Measurements from ENCODE around the gene ZNF169.
"Not testable (repeated sequence)": the region's sequence is repeated elsewhere in the genome, so short reads cannot be mapped to it uniquely, and the experiment has no call there.

ZNF169 gene

DNA sequence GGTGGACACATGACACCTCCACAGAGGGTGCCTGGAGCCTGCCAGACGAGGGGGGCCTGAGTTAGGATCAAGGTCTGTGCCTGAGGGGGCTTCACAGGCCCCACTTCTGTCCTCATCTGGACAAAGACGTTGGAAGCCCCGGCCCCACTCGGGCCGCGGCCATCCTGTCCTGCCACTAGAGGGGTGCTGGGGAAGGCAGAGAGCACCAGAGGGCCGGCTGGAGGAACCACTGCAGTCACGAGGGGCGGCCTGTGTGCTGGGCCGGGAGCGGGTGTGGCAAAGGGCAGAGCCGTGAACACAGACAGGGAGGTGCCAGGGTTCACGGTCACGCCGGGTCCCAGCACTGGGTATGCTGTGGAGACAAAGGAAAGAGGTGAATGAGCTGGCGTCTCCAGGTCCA, 66.5 kb downstream of the ZNF169 start:
- not testable (repeated sequence) for H3K4me1 ChIP-seq (ENCODE audit: insufficient read depth, low read length, poor library complexity, severe bottlenecking); H3K4me3 ChIP-seq (ENCODE audit: low read length, poor library complexity, severe bottlenecking); H3K9me2 ChIP-seq (replicated peaks; ENCODE audit: low read depth, low read length); H2AFZ ChIP-seq (ENCODE audit: low read length); H3K27me3 ChIP-seq (ENCODE audit: insufficient read depth, low read length, poor library complexity, severe bottlenecking); H4K20me1 ChIP-seq (ENCODE audit: insufficient read depth, low read length, poor library complexity, severe bottlenecking); H3K4me2 ChIP-seq (ENCODE audit: low read depth, low read length, poor library complexity, severe bottlenecking); H3K79me2 ChIP-seq (ENCODE audit: insufficient read depth, low read length); H3K9ac ChIP-seq (ENCODE audit: low read depth, low read length, poor library complexity, severe bottlenecking); H3K36me3 ChIP-seq (ENCODE audit: insufficient read depth, low read length); H3K9me3 ChIP-seq (ENCODE audit: insufficient read depth, low read depth, low read length); H3F3A ChIP-seq (ENCODE audit: low read depth)

DNA sequence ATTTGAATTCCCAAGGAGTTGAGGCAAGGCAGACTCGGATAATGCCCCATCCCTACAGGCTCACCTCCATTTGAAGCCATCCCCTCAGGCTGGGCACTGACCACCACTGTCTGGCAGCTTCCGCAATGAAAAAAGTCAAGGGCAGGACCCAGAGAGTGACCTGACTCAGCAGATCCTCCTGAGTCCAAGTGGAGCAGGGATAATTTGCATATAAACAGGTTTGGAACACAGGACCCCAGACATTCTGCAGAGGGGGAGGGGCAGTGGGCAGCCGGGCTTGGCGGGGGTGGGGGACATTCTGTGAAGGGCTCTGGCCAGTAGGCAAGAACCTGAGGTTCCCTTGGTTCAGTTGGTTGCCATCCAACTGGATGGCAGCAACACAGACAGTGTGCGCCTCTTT, 69.4 kb downstream of the ZNF169 start, which contains the start of gene NUTM2F:
TSS of gene NUTM2F (minus strand) at position 101 of the 400 bp plus-strand sequence. CDS start at position 80, 21 bp downstream.
- H3K27me3 ChIP-seq (ENCODE audit: insufficient read depth, low read length, poor library complexity, severe bottlenecking); H3K4me3 ChIP-seq (ENCODE audit: low read length, poor library complexity, severe bottlenecking); H3K4me2 ChIP-seq (ENCODE audit: low read depth, low read length, poor library complexity, severe bottlenecking); H2AFZ ChIP-seq (ENCODE audit: low read length); H3K9me2 ChIP-seq (replicated peaks; ENCODE audit: low read depth, low read length); H4K20me1 ChIP-seq (ENCODE audit: insufficient read depth, low read length, poor library complexity, severe bottlenecking); H3K36me3 ChIP-seq (ENCODE audit: insufficient read depth, low read length); H3K79me2 ChIP-seq (ENCODE audit: insufficient read depth, low read length); H3K9ac ChIP-seq (ENCODE audit: low read depth, low read length, poor library complexity, severe bottlenecking); H3K9me3 ChIP-seq (ENCODE audit: insufficient read depth, low read depth, low read length); H3K4me1 ChIP-seq (ENCODE audit: insufficient read depth, low read length, poor library complexity, severe bottlenecking); H3F3A ChIP-seq (ENCODE audit: low read depth): not testable (repeated sequence)

DNA sequence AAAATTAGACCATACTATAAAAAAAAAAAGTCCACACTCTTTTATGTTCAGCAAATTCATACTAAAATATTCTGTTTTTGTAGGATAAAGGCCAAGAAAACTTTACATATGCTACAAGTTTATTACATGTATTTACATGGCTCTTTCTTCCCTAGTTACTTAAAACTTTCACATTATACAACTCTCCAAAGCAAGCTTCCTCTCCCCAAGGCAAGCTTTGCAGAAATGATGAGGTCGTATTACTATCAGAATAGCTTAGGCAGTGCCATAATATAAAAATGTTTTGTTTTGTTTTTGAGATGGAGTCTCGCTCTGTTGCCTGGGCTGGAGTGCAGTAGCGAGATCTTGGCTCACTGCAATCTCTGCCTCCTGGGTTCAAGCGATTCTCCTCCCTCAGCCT, 77.3 kb downstream of the ZNF169 start:
- not testable (repeated sequence) for H3K79me2 ChIP-seq (ENCODE audit: insufficient read depth, low read length); H3K9me2 ChIP-seq (replicated peaks; ENCODE audit: low read depth, low read length); H2AFZ ChIP-seq (ENCODE audit: low read length); H3K27me3 ChIP-seq (ENCODE audit: insufficient read depth, low read length, poor library complexity, severe bottlenecking); H3F3A ChIP-seq (ENCODE audit: low read depth); H3K36me3 ChIP-seq (ENCODE audit: insufficient read depth, low read length); H3K4me3 ChIP-seq (ENCODE audit: low read length, poor library complexity, severe bottlenecking); H3K9ac ChIP-seq (ENCODE audit: low read depth, low read length, poor library complexity, severe bottlenecking); H3K9me3 ChIP-seq (ENCODE audit: insufficient read depth, low read depth, low read length); H3K4me1 ChIP-seq (ENCODE audit: insufficient read depth, low read length, poor library complexity, severe bottlenecking); H3K4me2 ChIP-seq (ENCODE audit: low read depth, low read length, poor library complexity, severe bottlenecking); H4K20me1 ChIP-seq (ENCODE audit: insufficient read depth, low read length, poor library complexity, severe bottlenecking)

- not testable (repeated sequence) for H3K4me2 ChIP-seq (ENCODE audit: low read depth, low read length, poor library complexity, severe bottlenecking); H3F3A ChIP-seq (ENCODE audit: low read depth); H3K9me2 ChIP-seq (replicated peaks; ENCODE audit: low read depth, low read length); H3K27me3 ChIP-seq (ENCODE audit: insufficient read depth, low read length, poor library complexity, severe bottlenecking); H2AFZ ChIP-seq (ENCODE audit: low read length); H3K4me1 ChIP-seq (ENCODE audit: insufficient read depth, low read length, poor library complexity, severe bottlenecking); H3K36me3 ChIP-seq (ENCODE audit: insufficient read depth, low read length); H3K9me3 ChIP-seq (ENCODE audit: insufficient read depth, low read depth, low read length); H3K4me3 ChIP-seq (ENCODE audit: low read length, poor library complexity, severe bottlenecking); H3K9ac ChIP-seq (ENCODE audit: low read depth, low read length, poor library complexity, severe bottlenecking); H3K79me2 ChIP-seq (ENCODE audit: insufficient read depth, low read length); H4K20me1 ChIP-seq (ENCODE audit: insufficient read depth, low read length, poor library complexity, severe bottlenecking)
These were observed 79.6 kb downstream of the ZNF169 start for GRCh38 chr9:94338723-94339122.

- H4K20me1 ChIP-seq (ENCODE audit: insufficient read depth, low read length, poor library complexity, severe bottlenecking); H3K4me1 ChIP-seq (ENCODE audit: insufficient read depth, low read length, poor library complexity, severe bottlenecking); H3K27me3 ChIP-seq (ENCODE audit: insufficient read depth, low read length, poor library complexity, severe bottlenecking); H3K9me2 ChIP-seq (replicated peaks; ENCODE audit: low read depth, low read length); H3F3A ChIP-seq (ENCODE audit: low read depth); H2AFZ ChIP-seq (ENCODE audit: low read length); H3K9me3 ChIP-seq (ENCODE audit: insufficient read depth, low read depth, low read length); H3K4me3 ChIP-seq (ENCODE audit: low read length, poor library complexity, severe bottlenecking); H3K9ac ChIP-seq (ENCODE audit: low read depth, low read length, poor library complexity, severe bottlenecking); H3K79me2 ChIP-seq (ENCODE audit: insufficient read depth, low read length); H3K4me2 ChIP-seq (ENCODE audit: low read depth, low read length, poor library complexity, severe bottlenecking); H3K36me3 ChIP-seq (ENCODE audit: insufficient read depth, low read length): not testable (repeated sequence)
These were observed 80.6 kb downstream of the ZNF169 start for GRCh38 chr9:94339657-94340056.

GRCh38 chr9:94340750-94341149, 81.7 kb downstream of the ZNF169 start:
- not testable (repeated sequence) for H3K4me1 ChIP-seq (ENCODE audit: insufficient read depth, low read length, poor library complexity, severe bottlenecking); H3K4me2 ChIP-seq (ENCODE audit: low read depth, low read length, poor library complexity, severe bottlenecking); H3K9me3 ChIP-seq (ENCODE audit: insufficient read depth, low read depth, low read length); H3F3A ChIP-seq (ENCODE audit: low read depth); H2AFZ ChIP-seq (ENCODE audit: low read length); H3K36me3 ChIP-seq (ENCODE audit: insufficient read depth, low read length); H3K9ac ChIP-seq (ENCODE audit: low read depth, low read length, poor library complexity, severe bottlenecking); H3K79me2 ChIP-seq (ENCODE audit: insufficient read depth, low read length); H3K4me3 ChIP-seq (ENCODE audit: low read length, poor library complexity, severe bottlenecking); H3K9me2 ChIP-seq (replicated peaks; ENCODE audit: low read depth, low read length); H4K20me1 ChIP-seq (ENCODE audit: insufficient read depth, low read length, poor library complexity, severe bottlenecking); H3K27me3 ChIP-seq (ENCODE audit: insufficient read depth, low read length, poor library complexity, severe bottlenecking)

DNA sequence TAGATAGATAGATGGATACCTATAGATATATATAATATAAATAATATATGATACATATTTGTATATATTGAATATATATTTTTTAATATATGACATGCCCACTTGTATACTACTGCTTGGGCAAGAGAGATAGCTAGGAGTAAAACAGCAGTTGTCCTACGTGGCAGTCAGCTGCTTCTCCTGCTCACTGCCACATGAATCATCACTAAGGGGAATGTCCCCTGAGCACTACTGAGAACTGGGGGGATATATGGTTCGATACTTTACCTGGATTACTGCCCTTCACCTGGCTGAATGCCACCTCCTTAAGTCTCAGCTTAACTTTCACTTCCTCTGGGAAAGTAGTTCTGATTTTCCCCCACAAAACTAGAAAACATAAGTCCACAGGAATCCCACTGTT, 82.6 kb downstream of the ZNF169 start:
- not testable (repeated sequence) for H3K4me1 ChIP-seq (ENCODE audit: insufficient read depth, low read length, poor library complexity, severe bottlenecking); H3K4me3 ChIP-seq (ENCODE audit: low read length, poor library complexity, severe bottlenecking); H3K9me3 ChIP-seq (ENCODE audit: insufficient read depth, low read depth, low read length); H3K79me2 ChIP-seq (ENCODE audit: insufficient read depth, low read length); H3K9me2 ChIP-seq (replicated peaks; ENCODE audit: low read depth, low read length); H3F3A ChIP-seq (ENCODE audit: low read depth); H3K27me3 ChIP-seq (ENCODE audit: insufficient read depth, low read length, poor library complexity, severe bottlenecking); H4K20me1 ChIP-seq (ENCODE audit: insufficient read depth, low read length, poor library complexity, severe bottlenecking); H3K36me3 ChIP-seq (ENCODE audit: insufficient read depth, low read length); H3K4me2 ChIP-seq (ENCODE audit: low read depth, low read length, poor library complexity, severe bottlenecking); H3K9ac ChIP-seq (ENCODE audit: low read depth, low read length, poor library complexity, severe bottlenecking); H2AFZ ChIP-seq (ENCODE audit: low read length)

DNA sequence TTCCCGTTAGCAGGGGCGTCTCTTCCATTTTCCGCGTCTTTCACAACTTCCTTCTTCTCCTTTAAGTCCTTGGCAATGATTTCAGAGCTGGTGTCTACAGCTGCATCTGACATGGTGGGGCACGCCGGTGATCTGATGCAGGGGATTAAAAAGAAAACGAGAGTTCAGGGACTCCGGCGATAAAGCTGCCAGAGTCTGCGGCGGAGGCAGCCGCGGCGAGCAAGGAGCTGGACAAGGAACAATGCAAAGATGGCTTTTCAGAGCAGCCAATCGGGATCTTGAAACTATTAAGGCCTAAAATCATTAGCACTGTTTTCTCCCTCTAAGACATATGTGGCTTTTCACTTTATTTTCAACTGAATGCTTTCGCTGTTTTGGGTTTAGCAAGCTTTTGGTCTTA, 88.4 kb downstream of the ZNF169 start:
- H3K4me1 ChIP-seq (ENCODE audit: insufficient read depth, low read length, poor library complexity, severe bottlenecking); H3F3A ChIP-seq (ENCODE audit: low read depth); H4K20me1 ChIP-seq (ENCODE audit: insufficient read depth, low read length, poor library complexity, severe bottlenecking); H3K36me3 ChIP-seq (ENCODE audit: insufficient read depth, low read length); H3K9me3 ChIP-seq (ENCODE audit: insufficient read depth, low read depth, low read length); H3K79me2 ChIP-seq (ENCODE audit: insufficient read depth, low read length); H3K9me2 ChIP-seq (replicated peaks; ENCODE audit: low read depth, low read length); H2AFZ ChIP-seq (ENCODE audit: low read length); H3K9ac ChIP-seq (ENCODE audit: low read depth, low read length, poor library complexity, severe bottlenecking); H3K27me3 ChIP-seq (ENCODE audit: insufficient read depth, low read length, poor library complexity, severe bottlenecking); H3K4me2 ChIP-seq (ENCODE audit: low read depth, low read length, poor library complexity, severe bottlenecking); H3K4me3 ChIP-seq (ENCODE audit: low read length, poor library complexity, severe bottlenecking): not testable (repeated sequence)

All from Loucy (cell line).